SK-N-SH treated with all-trans-retinoic acid at 6 μM for 48 hours (cell line): ENCODE measurements around the gene SERP1.

Experiments used
- ATAC-seq: fragments of 200-7000 bp; cut with Tn5 transposase; 3 replicates; pipeline ENCODE4 v1.9.1; 2020; ENCODE audit warnings: mild to moderate bottlenecking, moderate library complexity
- ARNTL ChIP-seq: fragments of 450-650 bp; formaldehyde crosslinking; IDR thresholded peaks from 2 replicates; pipeline ENCODE4 v1.5.0; 2020; ENCODE audit warnings: low read depth, mild to moderate bottlenecking, moderate library complexity, borderline replicate concordance
- BACH2 ChIP-seq: fragments of 250-450 bp; sonication (Bioruptor Pico); IDR thresholded peaks from 2 replicates; pipeline ENCODE4 v1.9.0; 2021; ENCODE audit warnings: mild to moderate bottlenecking, borderline replicate concordance
- CSDC2 ChIP-seq: fragments of 250-450 bp; sonication (Bioruptor Pico); IDR thresholded peaks from 2 replicates; pipeline ENCODE4 v1.5.0; 2020; ENCODE audit warnings: mild to moderate bottlenecking, moderate library complexity
- ESRRG ChIP-seq: fragments of 250-450 bp; sonication (Bioruptor Pico); IDR thresholded peaks from 2 replicates; pipeline ENCODE4 v1.6.1; 2021; ENCODE audit warnings: mild to moderate bottlenecking
- GLIS3 ChIP-seq: fragments of 250-450 bp; sonication (Bioruptor Pico); IDR thresholded peaks from 2 replicates; pipeline ENCODE4 v1.5.0; 2020; ENCODE audit warnings: mild to moderate bottlenecking, moderate library complexity
- ISL1 ChIP-seq: fragments of 250-450 bp; sonication (Bioruptor Pico); IDR thresholded peaks from 2 replicates; pipeline ENCODE4 v2.1.2; 2022; ENCODE audit warnings: mild to moderate bottlenecking, moderate library complexity
- OSR1 ChIP-seq: fragments of 250-450 bp; sonication (Bioruptor Pico); IDR thresholded peaks from 2 replicates; pipeline ENCODE4 v1.8.0; 2022; ENCODE audit warnings: moderate library complexity, mild to moderate bottlenecking, inconsistent platforms
- PPARA ChIP-seq: fragments of 250-450 bp; sonication (Bioruptor Pico); IDR thresholded peaks from 2 replicates; pipeline ENCODE4 v1.5.0; 2020; ENCODE audit warnings: mild to moderate bottlenecking, borderline replicate concordance
- SNAI2 ChIP-seq: fragments of 250-450 bp; sonication (Bioruptor Pico); IDR thresholded peaks from 2 replicates; pipeline ENCODE4 v1.5.0; 2020; ENCODE audit warnings: mild to moderate bottlenecking, moderate library complexity
- TCF4 ChIP-seq: fragments of 250-450 bp; sonication (Bioruptor Pico); IDR thresholded peaks from 2 replicates; pipeline ENCODE4 v1.8.0; 2021; ENCODE audit warnings: mild to moderate bottlenecking, moderate library complexity, borderline replicate concordance
- TOX ChIP-seq: fragments of 250-450 bp; sonication (Bioruptor Pico); IDR thresholded peaks from 2 replicates; pipeline ENCODE4 v1.8.0; 2021; ENCODE audit warnings: mild to moderate bottlenecking, moderate library complexity, borderline replicate concordance
- TSHZ2 ChIP-seq: fragments of 250-450 bp; sonication (Bioruptor Pico); IDR thresholded peaks from 2 replicates; pipeline ENCODE4 v1.5.0; 2020; ENCODE audit warnings: mild to moderate bottlenecking, moderate library complexity
- ZC3H10 ChIP-seq: fragments of 250-450 bp; sonication (Bioruptor Pico); IDR thresholded peaks from 2 replicates; pipeline ENCODE4 v1.5.1; 2021; ENCODE audit warnings: mild to moderate bottlenecking, moderate library complexity
- ZFP3 ChIP-seq: fragments of 250-450 bp; sonication (Bioruptor Pico); IDR thresholded peaks from 2 replicates; pipeline ENCODE4 v1.5.0; 2020; ENCODE audit warnings: mild to moderate bottlenecking, moderate library complexity
- ZFP30 ChIP-seq: fragments of 450-650 bp; formaldehyde crosslinking; IDR thresholded peaks from 2 replicates; pipeline ENCODE4 v1.5.0; 2022; ENCODE audit warnings: mild to moderate bottlenecking, moderate library complexity
- ZNF565 ChIP-seq: fragments of 450-650 bp; formaldehyde crosslinking; conservative IDR thresholded peaks from 2 replicates; pipeline ENCODE4 v1.5.0; 2020; ENCODE audit warnings: low read depth, mild to moderate bottlenecking, moderate library complexity
- ZNF70 ChIP-seq: fragments of 450-650 bp; formaldehyde crosslinking; IDR thresholded peaks from 2 replicates; pipeline ENCODE4 v1.5.0; 2020; ENCODE audit warnings: mild to moderate bottlenecking, moderate library complexity
- TF ChIP-seq, protein P1 (sequence below): fragments of 250-450 bp; sonication (Bioruptor Pico); IDR thresholded peaks from 2 replicates; pipeline ENCODE4 v1.5.1; 2021; ENCODE audit warnings: mild to moderate bottlenecking, moderate library complexity
- TF ChIP-seq, protein P2 (sequence below): fragments of 250-450 bp; sonication (Bioruptor Pico); IDR thresholded peaks from 2 replicates; pipeline ENCODE4 v1.5.1; 2020; ENCODE audit warnings: low read depth, mild to moderate bottlenecking, moderate library complexity

The SERP1 gene

GRCh38 chr3:150546226-150547044, at the start of gene SERP1, which contains the start of gene EIF2A:
Gene SERP1 (minus strand): TSS chr3:150546496. CDS start chr3:150546135, 361 bp downstream.
Gene EIF2A (plus strand): TSS chr3:150546787. CDS start chr3:150546803, 16 bp downstream.
- peak; percentile 96 for ATAC-seq
- TF ChIP-seq OSR1 (CRISPR knock-in tag) (no peak), ZFP3 (CRISPR knock-in tag) (no peak), ISL1 (CRISPR knock-in tag) (no peak)

- ATAC-seq = no peak
- TF ChIP-seq ZFP30 (CRISPR knock-in tag) (no peak), ZNF565 (CRISPR knock-in tag) (no peak)
Observed at GRCh38 chr3:150594150-150594549, 47.9 kb upstream of the SERP1 start.

- TF ChIP-seq ZNF70 (CRISPR knock-in tag) (no peak), BACH2 (CRISPR knock-in tag) (no peak), GLIS3 (CRISPR knock-in tag) (no peak)
- TF ChIP-seq, protein P1, sequence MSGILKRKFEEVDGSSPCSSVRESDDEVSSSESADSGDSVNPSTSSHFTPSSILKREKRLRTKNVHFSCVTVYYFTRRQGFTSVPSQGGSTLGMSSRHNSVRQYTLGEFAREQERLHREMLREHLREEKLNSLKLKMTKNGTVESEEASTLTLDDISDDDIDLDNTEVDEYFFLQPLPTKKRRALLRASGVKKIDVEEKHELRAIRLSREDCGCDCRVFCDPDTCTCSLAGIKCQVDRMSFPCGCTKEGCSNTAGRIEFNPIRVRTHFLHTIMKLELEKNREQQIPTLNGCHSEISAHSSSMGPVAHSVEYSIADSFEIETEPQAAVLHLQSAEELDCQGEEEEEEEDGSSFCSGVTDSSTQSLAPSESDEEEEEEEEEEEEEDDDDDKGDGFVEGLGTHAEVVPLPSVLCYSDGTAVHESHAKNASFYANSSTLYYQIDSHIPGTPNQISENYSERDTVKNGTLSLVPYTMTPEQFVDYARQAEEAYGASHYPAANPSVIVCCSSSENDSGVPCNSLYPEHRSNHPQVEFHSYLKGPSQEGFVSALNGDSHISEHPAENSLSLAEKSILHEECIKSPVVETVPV (CRISPR knock-in tag) = no peak
- TF ChIP-seq, protein P2, sequence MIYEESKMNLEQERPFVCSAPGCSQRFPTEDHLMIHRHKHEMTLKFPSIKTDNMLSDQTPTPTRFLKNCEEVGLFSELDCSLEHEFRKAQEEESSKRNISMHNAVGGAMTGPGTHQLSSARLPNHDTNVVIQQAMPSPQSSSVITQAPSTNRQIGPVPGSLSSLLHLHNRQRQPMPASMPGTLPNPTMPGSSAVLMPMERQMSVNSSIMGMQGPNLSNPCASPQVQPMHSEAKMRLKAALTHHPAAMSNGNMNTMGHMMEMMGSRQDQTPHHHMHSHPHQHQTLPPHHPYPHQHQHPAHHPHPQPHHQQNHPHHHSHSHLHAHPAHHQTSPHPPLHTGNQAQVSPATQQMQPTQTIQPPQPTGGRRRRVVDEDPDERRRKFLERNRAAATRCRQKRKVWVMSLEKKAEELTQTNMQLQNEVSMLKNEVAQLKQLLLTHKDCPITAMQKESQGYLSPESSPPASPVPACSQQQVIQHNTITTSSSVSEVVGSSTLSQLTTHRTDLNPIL (CRISPR knock-in tag) = no peak
- no peak for ATAC-seq
Observed at GRCh38 chr3:150589759-150590158, 43.5 kb upstream of the SERP1 start.

- peak; percentile 34; the same call in 2 of the 3 replicates for ATAC-seq
- TF ChIP-seq PPARA (CRISPR knock-in tag) (no peak), ARNTL (CRISPR knock-in tag) (no peak), ZC3H10 (CRISPR knock-in tag) (no peak), TOX (no peak), GLIS3 (CRISPR knock-in tag) (no peak), CSDC2 (CRISPR knock-in tag) (no peak), TSHZ2 (CRISPR knock-in tag) (no peak)
- TF ChIP-seq, protein P2 (CRISPR knock-in tag) = no peak
Observed at GRCh38 chr3:150588027-150588830, 41.9 kb upstream of the SERP1 start.

DNA sequence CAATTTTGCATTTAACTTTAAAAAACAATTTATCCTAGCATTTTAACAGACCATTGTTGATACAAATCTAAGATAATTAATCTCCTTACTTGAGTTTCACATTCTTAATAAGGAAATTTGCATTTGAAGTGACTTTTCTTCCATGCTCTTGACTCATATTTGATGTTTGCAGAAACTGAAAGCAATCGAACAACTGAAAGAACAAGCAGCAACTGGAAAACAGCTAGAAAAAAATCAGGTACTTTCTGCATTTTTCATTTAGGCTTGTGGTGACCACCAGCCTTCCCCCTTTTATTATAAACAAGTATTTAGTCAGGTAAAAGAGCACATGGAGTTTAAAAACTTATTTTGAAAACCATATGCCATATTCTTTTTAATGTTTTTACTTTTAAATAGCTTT, 36.7 kb upstream of the SERP1 start:
- TF ChIP-seq SNAI2 (CRISPR knock-in tag) (no peak), ISL1 (CRISPR knock-in tag) (no peak), ZNF565 (CRISPR knock-in tag) (no peak), OSR1 (CRISPR knock-in tag) (no peak), BACH2 (CRISPR knock-in tag) (no peak), TOX (no peak), TSHZ2 (CRISPR knock-in tag) (no peak), ESRRG (CRISPR knock-in tag) (no peak), TCF4 (CRISPR knock-in tag) (no peak), ZNF70 (CRISPR knock-in tag) (no peak), ZC3H10 (CRISPR knock-in tag) (no peak), ZFP30 (CRISPR knock-in tag) (no peak), PPARA (CRISPR knock-in tag) (no peak)
- TF ChIP-seq, protein P1 (CRISPR knock-in tag) = no peak
- no peak for ATAC-seq
